ES-I3 (cell line): Measurements from ENCODE around the gene ANKRD23.
"Not testable (repeated sequence)": the region's sequence is repeated elsewhere in the genome, so short reads cannot be mapped to it uniquely, and the experiment has no call there.

Experiments
- H3K36me3 ChIP-seq: 2 replicates; pipeline ENCODE4 v1.6.1; 2013; ENCODE audit warnings: mild to moderate bottlenecking, low read length, control low read depth, moderate library complexity; ENCODE audit not compliant: insufficient read depth
- H3K4me1 ChIP-seq: 2 replicates; pipeline ENCODE4 v1.6.1; 2013; ENCODE audit warnings: mild to moderate bottlenecking, control low read depth, low read length; ENCODE audit not compliant: insufficient read depth
- H3K9ac ChIP-seq: 2 replicates; pipeline ENCODE4 v1.6.1; 2013; ENCODE audit warnings: low read depth, mild to moderate bottlenecking, low read length, moderate library complexity
- H3K9me3 ChIP-seq: 2 replicates; pipeline ENCODE4 v1.6.1; 2013; ENCODE audit warnings: mild to moderate bottlenecking, low read length, moderate library complexity; ENCODE audit not compliant: control insufficient read depth, insufficient read depth

The ANKRD23 gene

DNA sequence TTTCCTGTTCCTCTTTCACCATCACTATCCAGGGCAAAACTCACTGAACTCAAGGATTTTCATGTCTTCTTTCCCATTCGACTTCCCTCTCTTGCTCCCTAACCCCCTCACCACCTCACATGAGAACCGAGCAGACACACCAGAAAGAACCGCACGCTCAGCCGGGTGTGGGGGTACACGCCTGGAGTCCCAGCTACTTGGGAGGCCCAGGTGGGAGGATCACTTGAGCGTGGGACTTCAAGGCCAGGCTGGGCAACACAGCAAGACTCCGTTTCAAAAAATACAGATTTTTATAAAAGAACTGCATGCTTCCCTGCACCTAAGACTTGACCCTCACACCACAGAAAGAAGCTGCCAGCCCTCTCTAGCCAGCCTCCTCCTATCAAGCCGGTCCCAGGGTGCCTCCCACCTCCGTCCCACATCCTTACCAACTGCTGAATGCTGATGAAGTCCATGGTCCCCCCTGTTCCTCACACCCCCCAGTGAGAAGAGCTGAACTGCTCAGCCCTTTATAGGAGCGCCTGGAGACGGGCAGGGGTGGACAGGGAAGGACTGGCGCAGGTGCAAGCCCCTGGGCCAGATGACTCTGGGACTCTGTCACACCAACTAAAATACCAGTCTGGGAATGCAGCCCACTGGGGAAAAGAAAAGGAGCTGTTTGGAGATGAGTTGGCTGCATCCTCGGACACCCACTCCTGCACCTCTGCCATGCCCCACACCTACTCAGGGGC, at the start of gene ANKRD23:
ANKRD23 (minus strand) TSS at position 484 of the 731 bp plus-strand sequence; CDS start at position 455, 29 bp downstream.
- H3K36me3 ChIP-seq = 0 out of 2 replicates have a peak, but pooled peaks cover 4% of the 10 kb centered on the region
- H3K9me3 ChIP-seq = no peaks in the 10 kb centered on the region
- no peaks in the 10 kb centered on the region; the same call in 1 of the 2 replicates for H3K4me1 ChIP-seq
- H3K9ac ChIP-seq = no peak within 1 kb of the TSS

DNA sequence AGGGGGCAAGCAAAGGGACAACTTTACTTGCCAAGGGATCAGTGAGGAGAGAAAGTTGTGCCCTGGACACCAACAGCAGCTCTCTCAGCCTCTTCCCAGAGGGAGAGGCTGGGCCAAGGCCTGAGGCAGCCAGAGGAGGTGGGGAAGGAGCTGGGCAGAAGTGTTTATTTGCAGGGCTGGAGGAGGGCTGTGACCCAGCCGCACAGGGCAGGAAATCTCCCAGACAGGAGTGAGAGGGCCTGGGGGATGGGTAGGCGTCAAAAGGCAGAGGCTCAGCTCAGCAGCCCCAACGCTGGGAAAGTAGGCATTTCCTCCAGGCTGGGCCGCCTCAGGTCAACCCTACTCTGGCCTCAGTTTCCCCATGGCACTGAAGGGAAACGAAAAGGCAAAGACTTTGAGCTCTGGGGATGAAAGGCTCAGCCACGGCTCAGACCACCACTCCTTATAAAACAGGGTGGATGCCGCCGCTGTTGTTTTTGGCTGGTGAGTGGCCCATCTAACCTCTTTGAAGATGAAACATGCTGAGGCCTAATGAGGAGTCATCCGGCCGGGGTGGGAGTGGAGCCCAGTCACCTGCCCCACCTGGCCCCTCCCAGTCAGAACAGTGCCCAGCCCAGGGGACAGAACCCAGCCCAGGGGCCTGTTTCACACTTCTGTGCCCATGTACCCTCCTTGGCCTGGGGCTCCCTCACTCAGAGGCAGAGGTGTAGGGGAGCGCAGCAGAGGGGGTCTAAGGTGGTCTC, 47.9 kb upstream of the ANKRD23 start:
- Histone ChIP-seq H3K4me1 (peaks cover 46% of the 10 kb centered on the region), H3K36me3 (no peaks in the 10 kb centered on the region; the same call in 1 of the 2 replicates), H3K9ac (no peak overlapping the region), H3K9me3 (no peaks in the 10 kb centered on the region; the same call in 1 of the 2 replicates)

DNA sequence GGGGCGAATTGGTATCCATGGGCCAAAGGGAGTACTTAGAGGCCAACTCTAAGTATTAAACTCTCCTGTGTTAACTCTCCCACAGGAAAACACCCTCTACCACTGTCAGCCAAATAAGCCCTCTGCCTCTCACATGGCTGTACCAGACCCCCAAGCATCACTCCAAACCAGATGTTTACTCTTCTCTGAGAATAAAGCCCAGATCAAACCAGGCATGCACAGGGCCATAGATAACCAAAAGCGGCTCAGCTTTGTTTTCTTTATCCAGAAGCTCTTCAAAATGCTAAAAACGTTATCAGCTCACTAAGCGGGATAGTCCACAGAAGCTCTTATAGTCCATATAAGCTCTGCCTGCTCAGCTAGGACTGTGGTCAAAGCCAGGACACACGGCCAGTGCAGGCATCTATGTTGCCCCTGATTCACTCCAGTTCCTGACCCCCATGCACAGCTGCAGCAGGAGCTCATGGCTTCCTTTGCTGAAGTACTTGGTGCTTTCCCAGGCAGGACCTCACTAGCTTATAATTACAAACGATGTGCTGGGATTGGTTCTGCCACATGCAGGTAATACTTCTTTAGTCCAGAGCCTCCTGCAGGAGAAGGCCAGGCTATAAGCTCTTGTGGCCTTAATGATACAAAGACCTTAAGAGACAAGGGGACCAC, 47.0 kb upstream of the ANKRD23 start:
- Histone ChIP-seq H3K4me1 (peaks cover 39% of the 10 kb centered on the region), H3K36me3 (no peaks in the 10 kb centered on the region; the same call in 1 of the 2 replicates), H3K9me3 (no peaks in the 10 kb centered on the region; the same call in 1 of the 2 replicates), H3K9ac (no peak overlapping the region)

DNA sequence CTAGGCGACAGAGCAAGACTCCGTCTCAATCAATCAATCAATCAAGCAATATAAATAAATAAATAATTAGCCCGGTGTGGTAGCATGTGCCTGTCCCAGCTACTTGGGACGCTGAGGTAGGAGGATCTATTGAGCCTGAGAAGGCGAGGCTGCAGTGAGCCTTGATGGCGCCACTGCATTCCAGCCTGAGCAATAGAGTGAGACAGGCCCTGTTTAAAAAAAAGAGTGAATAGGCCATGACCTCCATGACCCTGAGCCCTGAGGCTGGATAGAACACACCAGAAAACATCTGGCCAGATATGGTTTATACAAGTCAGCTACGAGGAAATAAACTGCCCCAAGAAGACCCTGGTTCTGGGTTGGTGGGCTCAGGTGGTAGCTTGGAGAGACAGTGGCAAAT, 46.4 kb upstream of the ANKRD23 start:
- no peak overlapping the region for H3K9ac ChIP-seq
- peaks cover 33% of the 10 kb centered on the region for H3K4me1 ChIP-seq
- H3K9me3 ChIP-seq = no peaks in the 10 kb centered on the region; the same call in 1 of the 2 replicates
- no peaks in the 10 kb centered on the region; the same call in 1 of the 2 replicates for H3K36me3 ChIP-seq

DNA sequence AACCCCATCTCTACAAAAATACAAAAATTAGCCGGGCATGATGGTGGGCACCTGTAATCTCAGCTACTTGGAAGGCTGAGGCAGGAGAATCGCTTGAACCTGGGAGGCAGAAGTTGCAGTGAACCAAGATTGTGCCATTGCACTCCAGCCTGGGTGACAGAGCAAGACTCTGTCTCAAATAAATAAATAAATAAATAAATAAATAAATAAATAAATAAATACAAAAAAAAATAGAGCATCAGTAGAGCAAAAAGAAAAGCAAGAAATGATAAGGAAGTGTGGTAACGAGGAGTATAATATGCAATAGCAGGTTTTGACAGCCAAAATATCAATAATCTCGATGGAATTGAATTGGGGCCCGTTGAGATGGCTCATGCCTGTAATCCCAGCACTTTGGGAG, 45.7 kb upstream of the ANKRD23 start:
- peaks cover 28% of the 10 kb centered on the region for H3K4me1 ChIP-seq
- H3K36me3 ChIP-seq, H3K9ac ChIP-seq, H3K9me3 ChIP-seq: not testable (repeated sequence)

DNA sequence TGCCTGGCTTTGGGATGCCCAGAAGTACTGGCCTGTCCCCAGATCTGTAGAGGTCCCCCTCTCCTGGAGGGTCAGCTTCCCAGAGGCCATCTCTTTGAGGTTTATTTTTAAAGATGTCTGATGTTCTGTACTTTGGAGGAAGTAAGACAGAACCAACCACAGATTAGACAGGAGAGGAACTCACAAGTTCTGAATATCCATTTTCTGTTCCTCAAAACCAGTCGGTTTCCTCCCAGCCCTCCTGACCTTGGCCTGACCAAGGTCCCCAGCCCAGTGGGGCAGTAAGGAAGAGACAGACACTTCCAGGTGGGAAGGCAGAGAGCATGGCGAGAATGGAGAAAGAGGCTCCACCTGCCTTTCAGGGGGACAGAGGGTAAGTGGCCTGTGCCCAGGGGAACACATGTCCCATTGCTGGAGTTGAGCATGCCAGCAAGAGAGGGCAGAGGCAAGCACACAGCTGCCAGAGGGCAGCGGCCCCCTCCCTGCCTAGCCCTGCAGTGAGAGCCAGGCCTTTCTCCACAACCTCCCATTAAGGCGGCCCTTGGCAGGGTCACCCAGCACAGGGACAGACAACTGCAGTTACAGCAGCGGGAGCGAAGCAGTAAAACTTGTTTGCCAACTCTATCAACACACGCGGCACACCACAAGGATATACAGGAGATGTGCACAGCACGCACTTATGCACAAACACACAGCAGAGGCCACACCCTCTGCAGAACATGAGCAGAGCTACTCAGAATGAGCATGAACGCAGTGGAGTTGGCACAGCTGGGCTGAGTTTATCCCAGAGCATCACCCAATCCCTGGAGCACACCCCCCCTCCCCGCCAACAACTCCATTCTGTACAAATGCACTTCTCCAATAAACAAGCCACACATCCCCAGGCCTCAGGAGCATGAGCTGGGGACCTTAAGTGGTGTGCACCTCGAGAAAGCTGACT, 44.5 kb upstream of the ANKRD23 start:
- Histone ChIP-seq H3K9me3 (no peaks in the 10 kb centered on the region; the same call in 1 of the 2 replicates), H3K4me1 (peaks cover 28% of the 10 kb centered on the region), H3K36me3 (no peaks in the 10 kb centered on the region; the same call in 1 of the 2 replicates), H3K9ac (no peak overlapping the region)

DNA sequence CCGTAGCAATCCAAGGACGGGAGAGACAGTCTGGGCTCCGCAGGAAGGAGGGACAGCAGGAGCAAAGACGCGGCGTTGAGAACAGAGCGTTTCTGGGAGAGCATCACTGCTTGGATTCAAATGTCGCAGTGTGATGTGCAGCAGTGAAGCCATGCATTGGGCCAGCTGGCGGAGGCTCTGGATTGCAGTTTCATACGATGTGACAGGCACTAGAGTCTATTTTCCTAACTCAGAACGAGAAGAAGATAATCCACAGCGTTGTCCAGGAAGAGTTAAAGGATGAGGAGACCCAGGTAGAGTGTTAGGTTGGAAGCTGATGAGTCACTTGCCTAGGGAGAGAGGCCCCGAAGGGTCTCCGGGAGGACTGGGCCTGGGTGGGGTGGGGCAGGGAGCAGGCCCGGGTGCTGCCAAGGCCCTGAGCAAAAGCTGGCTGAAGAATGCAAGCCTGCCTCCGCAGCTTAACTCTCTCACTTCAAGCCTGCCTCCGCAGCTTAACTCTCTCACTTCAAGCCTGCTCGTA, 43.7 kb upstream of the ANKRD23 start:
- H3K4me1 ChIP-seq = peaks cover 35% of the 10 kb centered on the region
- no peaks in the 10 kb centered on the region; the same call in 1 of the 2 replicates for H3K9me3 ChIP-seq
- H3K36me3 ChIP-seq = no peaks in the 10 kb centered on the region; the same call in 1 of the 2 replicates
- H3K9ac ChIP-seq = no peak overlapping the region

DNA sequence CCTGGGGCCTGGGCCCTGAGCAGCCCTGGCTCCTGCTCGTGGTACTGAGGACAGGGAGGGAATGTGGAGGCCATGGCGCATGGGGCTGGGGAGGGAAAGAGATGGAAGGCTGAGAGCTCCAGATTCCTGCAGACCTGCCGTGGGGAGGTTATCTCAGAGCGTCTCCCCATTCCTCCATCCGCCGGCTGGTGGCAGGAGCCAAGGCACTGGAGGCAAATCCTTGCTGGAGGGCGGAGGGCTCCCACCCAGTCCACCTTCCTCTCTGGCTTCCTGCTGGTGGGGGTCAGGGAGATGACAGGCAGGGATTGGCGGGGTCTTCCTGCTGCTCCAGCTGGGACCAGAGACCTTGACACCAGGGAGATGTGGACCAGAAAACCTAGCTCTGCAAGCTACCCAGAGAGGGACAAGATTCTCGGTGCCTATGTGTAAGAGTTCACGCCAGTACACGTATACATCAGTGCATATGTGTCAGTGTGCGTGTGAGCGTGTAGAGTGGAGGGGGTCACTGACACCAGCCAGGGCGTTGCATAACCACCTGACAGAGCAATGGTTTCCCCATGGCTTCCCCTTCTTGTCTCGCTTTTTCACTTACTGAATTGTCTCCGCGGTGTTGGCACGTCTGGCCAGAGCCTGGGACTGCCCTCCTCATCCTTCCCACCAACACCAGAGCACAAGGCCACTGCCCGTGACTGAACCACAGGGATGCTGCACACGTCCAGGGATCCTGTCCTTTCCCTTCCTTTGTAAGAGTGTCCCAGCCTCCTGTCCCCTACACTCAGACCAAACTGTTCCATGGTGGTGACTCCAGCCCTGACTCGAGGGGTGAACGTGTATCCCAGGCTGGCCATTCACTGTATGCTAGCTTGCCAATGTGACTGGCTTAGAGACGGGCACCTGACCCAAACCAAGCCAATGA, 41.9 kb upstream of the ANKRD23 start:
- H3K9ac ChIP-seq = no peak overlapping the region
- peaks cover 37% of the 10 kb centered on the region for H3K4me1 ChIP-seq
- H3K9me3 ChIP-seq = no peaks in the 10 kb centered on the region
- H3K36me3 ChIP-seq = no peaks in the 10 kb centered on the region

DNA sequence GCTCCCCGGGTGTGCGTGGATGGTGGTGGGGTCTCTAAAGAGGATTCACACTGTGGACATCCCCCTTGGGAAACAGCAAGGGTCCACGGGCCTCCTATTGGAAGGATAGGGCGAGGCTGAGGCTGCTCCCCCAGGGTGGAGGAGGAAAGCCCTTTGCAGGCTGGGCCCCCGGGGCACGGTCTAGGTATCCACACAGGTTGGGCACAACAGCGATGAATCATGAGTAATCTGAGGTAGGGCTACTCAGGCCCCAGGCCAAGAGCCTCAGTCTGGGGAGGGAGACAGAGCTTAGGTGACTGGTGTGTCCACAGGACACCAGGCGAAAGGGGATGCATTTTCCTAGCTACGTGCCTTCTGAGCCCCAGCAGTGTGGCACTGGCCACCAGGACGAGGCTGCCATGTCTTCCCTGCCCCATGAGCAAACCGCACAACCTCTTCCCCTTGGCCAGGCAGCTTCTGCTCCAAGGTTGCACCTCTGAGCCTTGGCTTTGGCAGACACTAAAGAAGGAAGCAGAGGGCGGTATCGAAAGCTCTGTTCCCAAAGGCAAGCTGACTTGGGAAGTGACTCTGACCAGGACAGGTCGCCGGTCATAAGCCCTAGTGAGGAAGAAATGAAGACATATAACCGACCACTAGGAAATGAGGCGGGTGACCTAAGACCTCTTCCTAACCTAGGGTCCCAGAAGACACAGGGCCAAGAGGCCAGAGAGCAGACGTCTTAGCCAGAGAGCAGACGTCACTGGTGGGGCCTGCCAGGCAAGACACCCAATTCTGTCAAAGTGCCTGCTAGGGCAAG, 40.7 kb upstream of the ANKRD23 start:
- Histone ChIP-seq H3K9ac (no peak overlapping the region), H3K9me3 (no peaks in the 10 kb centered on the region), H3K4me1 (peaks cover 34% of the 10 kb centered on the region), H3K36me3 (no peaks in the 10 kb centered on the region)

DNA sequence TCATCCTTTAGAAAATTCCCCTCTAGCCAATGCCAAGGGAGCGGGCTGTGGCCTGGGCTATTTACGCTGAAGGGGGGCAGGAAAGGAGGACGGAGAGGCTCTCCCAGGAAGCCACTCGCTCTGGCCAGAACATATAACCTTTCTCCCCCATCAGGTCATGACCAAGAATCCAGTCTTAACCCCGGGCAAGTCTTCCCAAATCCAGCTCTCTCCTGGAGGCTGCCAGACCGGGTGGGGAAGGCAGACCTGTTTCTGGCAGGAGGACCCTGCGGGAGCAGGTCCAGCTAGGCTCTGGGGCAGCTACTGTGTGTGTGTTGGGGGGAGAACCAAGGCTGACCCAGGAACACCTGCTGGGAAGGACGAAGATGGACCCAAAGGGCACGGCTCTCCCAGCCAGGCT, 39.5 kb upstream of the ANKRD23 start:
- Histone ChIP-seq H3K9me3 (no peaks in the 10 kb centered on the region), H3K4me1 (peaks cover 34% of the 10 kb centered on the region), H3K9ac (no peak overlapping the region), H3K36me3 (no peaks in the 10 kb centered on the region)

DNA sequence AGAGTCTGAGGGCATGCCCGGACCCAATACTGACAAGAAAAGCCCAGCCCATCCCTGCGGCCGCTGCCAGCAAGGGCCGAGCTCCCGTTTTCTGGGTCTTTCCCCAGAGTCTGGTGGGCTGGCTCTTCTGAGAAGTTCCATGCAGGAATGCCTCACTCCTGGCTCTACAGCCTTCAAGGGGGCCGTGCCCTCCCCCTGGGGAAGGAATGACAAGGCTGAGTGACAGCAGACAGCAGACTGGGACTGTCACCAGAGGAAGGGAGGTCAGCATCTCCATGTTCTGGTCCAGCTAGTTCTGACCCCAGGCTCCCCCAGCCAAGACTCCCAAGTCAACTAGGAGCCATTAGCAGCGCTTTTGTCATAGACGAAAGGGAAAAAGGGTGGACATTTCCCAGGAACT, 39.1 kb upstream of the ANKRD23 start:
- H3K36me3 ChIP-seq = no peaks in the 10 kb centered on the region
- H3K9me3 ChIP-seq = no peaks in the 10 kb centered on the region
- no peak overlapping the region for H3K9ac ChIP-seq
- H3K4me1 ChIP-seq = peaks cover 30% of the 10 kb centered on the region

DNA sequence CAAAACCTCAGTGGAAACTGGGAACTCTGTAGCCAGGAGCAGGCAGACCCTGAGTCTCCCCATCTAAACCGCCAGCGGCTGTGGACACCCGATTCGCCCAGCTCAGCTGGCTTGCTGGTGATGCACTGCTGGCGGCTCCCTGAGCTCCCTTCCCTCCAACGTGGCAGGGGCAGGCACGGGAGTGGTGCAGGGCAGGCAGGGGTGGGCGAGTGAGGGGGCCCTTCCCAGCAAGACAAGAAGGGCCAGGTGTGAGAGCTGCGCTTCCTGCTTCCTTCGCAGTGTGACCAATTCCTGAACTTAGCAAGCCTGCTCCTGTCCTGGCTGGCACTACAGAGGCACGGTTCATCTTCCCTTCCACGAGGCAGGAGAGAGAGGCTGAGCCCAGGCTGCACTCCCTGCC, 38.4 kb upstream of the ANKRD23 start:
- Histone ChIP-seq H3K4me1 (peaks cover 23% of the 10 kb centered on the region), H3K36me3 (no peaks in the 10 kb centered on the region), H3K9ac (no peak overlapping the region), H3K9me3 (no peaks in the 10 kb centered on the region)
